ENCODE results near the gene EZH1.
"Not testable (repeated sequence)": the region's sequence is repeated elsewhere in the genome, so short reads cannot be mapped to it uniquely, and the experiment has no call there.

EZH1 gene

DNA sequence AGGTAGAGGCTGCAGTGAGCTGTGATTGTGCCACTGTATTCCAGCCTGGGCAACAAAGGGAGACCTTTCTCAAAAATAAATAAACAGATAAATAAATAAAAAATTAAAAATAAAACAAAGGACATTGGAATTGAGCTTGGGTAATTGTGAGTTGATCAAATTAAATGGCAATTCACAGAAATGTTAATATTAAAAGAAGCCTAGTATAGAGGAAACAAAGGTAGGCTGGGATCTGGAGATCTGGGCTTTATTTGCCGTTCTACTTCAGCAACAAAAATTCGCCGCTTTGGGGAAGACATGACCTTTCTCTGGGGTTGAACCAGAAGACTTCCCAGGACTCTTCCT lies 28.1 kb upstream of the EZH1 start:
- no peak for DNase-seq (ENCODE audit: low read depth in 2 of 2)

DNA sequence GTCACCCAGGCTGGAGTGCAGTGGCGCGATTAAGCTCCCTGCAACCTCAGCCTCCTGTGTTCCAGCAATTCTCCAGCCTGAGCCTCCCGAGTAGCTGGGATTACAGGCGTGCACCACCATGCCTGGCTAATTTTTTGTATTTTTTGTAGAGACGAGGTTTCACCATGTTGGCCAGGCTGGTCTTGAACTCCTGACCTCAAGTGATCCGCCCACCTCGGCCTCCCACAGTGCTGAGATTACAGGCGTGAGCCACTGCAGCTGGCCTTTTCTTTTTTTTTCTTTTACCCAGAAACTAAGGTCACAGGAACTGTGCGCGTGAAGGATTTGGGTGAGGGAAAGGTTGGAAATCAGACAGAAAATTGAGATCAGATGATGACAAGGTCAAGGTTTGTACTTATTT lies 25.1 kb upstream of the EZH1 start:
- not testable (repeated sequence) for DNase-seq (ENCODE audit: low read depth in 2 of 2)

DNA sequence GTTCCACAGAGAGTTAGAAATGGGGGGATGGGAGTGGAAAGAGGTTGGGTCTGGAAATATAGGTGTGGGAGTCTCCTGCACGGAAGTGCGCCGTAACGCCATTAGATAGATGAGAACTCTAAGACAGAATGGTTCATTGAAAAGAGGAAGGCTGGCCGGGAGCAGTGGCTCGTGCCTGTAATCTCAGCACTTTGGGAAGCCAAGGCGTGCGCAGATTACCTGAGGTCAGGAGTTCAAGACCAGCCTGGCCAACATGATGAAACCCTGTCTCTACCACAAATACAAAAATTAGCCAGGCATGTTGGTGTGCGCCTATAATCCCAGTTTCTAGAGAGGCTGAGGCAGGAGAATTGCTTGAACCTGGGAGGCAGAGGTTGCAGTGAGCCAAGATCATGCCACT lies 23.2 kb upstream of the EZH1 start:
- not testable (repeated sequence) for DNase-seq (ENCODE audit: low read depth in 2 of 2)

DNA sequence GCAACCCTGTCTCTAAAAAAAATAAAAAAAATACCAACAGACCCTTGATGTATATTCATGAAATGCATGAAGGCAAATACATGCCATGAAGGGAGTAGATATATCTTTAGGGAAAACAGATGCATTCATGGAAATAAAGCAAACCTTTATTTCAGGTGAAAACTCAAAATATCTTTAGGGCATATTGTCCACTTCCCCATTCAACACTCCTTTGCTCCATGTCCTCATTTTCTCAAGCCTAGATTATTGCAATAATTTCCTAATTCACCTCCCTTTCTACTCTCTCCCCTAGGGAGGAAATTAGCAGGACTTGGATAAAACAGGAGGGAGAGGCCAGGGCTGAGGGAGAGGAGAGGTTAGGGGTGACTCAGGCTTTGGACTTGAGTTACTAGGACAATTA lies 22.7 kb upstream of the EZH1 start:
- no peak for DNase-seq (ENCODE audit: low read depth in 2 of 2)

DNA sequence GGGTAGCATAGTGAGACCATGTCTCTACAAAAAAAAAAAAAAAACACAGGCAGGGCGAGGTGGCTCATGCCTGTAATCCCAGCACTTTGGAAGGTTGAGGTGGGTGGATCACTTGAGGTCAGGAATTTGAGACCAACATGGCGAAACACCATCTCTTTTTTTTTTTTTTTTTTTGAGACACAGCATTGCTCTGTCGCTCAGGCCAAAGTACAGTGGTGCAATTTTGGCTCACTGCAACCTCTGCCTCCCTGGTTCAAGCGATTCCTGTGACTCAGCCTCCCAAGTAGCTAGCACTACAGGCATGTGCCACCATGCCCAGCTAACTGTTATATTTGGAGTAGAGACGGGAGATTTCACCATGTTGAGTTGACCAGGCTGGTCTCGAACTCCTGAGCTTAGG lies 21.3 kb upstream of the EZH1 start:
- DNase-seq (ENCODE audit: low read depth in 2 of 2): no peak

DNA sequence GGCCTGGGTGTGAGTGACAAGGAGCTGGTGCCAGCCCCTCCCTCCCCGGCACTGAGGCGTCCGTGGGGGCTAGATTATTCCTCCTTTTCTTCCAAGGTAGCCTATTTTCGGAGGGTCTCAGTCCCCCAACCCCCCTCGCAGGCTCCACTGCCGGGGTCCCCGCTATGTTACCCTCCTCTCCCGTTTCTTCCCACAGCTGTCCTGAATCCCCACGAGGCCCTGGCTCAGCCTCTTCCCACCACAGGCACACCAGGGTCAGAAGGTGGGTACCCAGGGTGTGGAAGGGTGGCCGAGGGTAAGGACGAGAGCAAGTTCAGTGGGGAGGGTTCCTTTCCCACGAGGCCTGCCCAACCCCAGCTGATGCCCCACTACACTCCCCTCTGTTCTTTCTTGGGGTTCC lies 16.8 kb upstream of the EZH1 start:
- DNase-seq (ENCODE audit: low read depth in 2 of 2): no peak

DNA sequence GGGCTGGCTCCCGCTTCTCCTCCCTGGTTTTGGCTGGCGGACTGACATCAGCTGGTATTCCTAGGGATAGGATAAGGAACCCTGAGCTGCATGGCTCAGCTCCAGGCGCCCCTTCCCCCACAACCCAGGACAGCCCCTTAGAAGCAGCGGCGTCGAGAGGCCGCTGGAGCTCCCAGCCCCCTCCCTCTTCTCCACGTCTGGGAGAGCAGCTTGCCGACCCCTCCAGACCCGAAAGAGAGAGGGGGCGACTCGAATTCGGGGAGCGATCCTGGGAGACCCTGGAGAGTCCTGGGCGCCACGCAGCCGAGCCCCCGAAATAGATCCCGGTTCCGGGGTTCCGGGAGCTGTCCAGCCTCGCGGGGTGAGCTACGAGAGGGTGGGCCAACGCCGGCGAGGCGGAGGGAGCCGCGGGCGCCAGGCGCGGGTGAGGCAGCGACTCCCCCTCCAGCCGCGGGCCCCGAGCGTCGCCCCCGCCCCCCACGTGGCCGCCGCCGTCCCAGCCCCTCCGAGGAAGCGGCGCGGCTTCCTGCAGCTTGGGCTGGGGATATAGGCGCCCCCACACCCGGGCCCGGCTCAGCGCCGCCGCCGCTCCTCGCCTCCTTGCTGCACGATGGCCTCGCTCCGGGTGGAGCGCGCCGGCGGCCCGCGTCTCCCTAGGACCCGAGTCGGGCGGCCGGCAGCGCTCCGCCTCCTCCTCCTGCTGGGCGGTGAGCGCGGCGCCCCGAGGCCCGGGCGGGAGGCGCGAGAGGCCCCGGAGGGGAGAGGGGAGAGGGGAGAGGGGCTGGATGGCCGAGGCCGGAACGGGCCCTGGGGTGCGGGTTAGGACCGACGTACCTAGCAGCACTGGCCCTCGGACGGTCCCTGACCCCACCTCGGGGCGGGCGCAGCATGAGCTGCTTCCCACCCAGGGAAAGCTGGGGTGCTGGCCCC lies 16.1 kb upstream of the EZH1 start, which contains the start of gene RAMP2:
Gene RAMP2 (plus strand): TSS at position 576 of the 930 bp plus-strand sequence. CDS start 35 bp downstream, at position 611.
- no peak for DNase-seq (ENCODE audit: low read depth in 2 of 2)

DNA sequence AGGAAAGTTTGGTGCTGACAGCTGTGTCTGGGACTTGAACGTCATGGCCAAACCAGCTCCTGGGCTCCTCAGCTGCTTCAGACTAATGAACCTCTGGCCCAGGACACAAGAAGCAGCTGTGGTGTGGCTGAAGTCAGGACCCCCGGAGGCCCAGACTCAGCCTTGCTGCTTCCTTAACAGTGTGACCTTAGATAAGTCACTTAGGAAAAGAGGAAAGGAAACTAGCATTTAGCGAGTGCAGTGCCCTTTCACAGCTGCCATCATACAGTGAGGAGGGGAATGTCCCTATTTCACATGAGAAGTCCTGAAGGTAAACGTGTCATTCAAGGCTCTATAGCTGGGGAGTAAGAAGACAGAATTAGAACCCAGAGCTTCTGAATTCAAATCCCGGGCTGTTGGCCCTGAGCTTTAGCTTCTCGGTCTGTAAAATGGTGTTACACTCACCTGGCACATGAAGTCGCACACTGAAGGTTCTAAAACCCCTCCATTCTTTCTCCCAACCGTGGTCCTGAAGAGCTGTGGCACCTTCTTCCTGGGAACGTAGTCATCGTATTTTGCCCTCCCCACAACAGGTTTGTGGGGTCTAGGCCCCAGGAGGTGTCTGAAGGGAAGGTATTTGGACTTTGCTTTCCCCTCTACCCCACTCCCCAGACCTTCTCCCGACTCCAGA lies 15.3 kb upstream of the EZH1 start:
- no peak for DNase-seq (ENCODE audit: low read depth in 2 of 2)

DNA sequence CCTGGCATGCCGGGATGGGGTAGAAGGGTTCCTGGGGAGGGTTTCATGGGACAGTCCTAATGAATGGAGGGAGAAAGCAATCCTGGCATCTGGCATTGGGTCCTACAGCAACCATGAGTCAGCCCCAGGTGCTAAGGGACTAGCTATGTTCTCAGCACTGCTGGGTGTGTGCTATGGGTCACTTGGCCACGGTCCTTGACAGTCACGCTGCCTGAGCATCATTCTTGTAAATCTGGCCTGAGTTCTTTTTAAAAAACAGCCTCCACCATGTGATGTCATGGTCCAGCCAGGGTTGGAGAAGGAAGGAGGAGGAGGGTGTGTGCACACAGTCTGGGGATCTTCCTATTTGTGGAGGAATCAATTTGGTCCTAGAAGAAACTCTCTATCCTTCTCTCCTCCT lies 9.9 kb upstream of the EZH1 start:
- DNase-seq (ENCODE audit: low read depth in 2 of 2): no peak

DNA sequence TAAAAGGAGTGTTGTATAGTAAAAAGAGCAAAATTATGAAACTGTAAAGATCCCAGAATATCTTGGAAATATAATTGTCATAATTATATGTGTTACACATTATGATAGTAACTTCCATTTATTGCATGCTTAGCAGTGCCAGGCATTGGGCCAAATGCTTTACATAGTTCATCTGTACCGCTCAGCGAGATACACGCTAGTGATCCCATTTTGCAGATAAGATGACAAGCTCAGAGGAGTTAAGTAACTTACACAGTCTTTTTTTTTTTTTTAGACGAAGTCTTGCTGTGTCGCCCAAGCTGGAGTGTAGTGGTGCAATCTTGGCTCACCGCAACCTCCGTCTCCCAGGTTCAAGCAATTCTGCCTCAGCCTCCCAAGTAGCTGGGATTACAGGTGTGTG lies 6.8 kb upstream of the EZH1 start:
- no peak for DNase-seq (ENCODE audit: low read depth in 2 of 2)

DNA sequence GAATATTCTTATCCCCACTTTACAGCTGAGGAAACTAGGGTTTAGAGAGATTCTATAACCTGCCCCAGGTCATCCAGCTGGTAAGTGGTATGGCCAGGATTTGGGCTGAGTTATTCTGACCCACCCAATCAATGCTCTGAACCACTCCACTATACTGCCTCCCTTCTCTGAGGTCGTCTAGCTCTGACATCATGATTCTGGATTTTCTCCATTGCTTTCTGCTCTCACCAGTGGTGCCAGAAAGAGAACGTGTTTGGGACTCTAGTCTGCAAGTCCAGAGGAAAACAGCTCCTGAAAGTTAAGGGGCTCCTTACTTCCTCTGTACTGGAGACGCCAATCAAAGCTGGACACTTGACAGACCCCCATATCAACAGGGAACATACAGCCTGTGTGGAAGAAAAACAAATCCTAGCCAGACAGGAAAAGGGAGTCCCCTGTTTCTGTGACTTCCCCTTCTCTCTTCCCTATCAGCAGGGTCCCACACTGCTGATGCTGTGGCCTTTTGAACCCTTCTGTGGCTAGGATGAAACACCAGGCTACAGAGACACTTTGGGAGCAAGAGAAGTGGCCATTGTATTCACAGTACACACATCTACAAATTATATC lies 6.0 kb upstream of the EZH1 start:
- no peak for DNase-seq (ENCODE audit: low read depth in 2 of 2)

DNA sequence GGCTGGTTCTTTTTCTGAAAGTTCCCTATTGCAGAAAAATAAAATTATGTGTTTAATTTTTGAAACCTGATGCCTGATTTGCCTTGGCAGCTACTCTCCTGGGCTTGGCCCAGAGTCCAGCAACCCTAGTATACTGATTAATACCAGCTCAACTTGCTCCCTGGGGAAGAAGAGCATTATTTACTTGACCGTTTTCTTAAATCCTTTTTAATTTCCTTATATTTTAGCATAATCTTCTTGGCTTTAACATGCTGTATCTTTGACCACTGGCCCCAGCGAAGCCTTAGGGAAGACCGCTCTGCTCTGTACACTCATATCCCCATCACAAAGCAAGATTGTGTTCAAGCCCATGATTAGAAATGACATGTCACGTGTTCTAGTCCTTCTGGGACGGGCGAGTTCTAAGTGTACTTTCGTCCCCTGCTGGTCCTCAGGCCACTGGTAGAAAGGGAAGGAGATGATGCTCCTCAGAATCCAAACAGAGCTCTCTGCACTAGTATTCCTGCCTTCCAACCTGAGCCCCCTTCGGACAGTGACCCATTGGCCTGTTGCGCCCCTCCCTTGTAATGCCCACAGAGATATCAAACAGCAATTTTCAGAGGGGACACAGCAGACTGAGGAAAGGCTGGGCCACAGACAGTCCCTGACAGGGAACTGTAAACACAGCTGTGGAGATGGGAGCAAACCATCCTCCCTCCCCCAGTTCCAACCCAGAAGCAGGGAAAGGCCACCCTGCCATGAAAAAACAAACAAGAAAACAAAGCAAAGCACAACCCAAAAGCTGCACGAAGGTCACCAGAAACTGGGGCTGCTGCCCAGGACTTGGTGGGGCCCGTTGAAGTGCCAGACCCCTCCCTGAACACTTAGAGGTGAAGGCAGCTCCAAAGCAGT lies 4.3 kb upstream of the EZH1 start:
- no peak for DNase-seq (ENCODE audit: low read depth in 2 of 2)

DNA sequence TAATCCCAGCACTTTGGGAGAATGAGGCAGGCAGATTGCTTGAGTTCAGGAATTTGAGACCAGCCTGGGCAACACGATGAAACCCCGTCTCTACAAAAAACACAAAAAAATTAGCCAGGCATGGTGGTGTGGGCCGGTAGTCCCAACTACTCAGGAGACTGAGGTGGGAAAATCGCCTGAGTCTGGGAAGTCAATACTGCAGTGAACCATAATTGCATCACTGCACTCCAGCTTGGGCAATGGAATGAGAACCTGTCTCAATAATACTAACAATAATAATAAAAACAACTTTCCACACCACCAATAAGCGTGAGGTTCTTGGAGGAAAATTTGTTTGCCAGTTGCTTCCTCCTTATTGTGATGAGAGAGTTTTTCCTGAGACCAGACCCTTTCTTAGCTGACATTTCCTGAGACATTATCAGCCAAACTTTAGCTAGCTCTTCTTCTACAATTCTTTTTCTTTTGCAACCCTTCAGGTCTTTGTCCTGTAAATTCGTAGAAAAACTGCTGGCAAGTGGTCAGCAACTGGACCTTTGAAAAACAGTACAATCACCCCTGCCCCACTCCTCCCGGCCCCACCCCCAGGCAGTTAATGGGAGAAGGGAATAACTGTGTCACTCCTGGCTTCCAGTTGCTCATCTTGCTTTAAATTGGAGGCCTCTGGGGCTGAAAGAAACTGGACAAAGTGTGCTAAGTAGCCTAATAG lies 3.5 kb upstream of the EZH1 start:
- no peak for DNase-seq (ENCODE audit: low read depth in 2 of 2)

DNA sequence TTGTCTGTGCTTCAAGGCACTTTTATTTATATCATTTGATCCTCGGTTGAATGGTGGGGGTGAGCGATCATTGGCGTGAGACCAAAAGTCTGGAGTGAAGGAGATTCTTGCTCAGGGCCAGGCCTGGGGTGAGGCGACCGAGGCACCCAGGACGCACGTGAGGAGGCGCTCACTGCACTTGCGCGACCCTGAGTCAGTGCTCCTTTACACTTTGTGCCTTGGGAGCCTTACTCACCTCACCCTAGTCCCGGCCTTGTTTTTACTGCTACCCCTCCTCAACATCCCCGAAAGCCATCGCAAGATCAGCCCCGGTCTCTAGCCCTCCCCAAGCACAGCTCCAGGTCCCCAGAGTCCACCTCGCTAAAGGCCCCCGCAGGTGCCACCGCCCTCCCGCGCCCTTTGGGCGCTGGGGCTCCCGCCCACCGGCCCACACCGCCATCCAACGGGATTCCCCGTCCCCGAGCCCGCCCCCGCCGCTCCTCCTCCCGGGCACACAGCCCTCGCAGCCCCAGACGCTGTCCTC lies 496 bp downstream of the EZH1 start:
- peak; percentile 36 to 67 for DNase-seq (ENCODE audit: low read depth in 2 of 2)

DNA sequence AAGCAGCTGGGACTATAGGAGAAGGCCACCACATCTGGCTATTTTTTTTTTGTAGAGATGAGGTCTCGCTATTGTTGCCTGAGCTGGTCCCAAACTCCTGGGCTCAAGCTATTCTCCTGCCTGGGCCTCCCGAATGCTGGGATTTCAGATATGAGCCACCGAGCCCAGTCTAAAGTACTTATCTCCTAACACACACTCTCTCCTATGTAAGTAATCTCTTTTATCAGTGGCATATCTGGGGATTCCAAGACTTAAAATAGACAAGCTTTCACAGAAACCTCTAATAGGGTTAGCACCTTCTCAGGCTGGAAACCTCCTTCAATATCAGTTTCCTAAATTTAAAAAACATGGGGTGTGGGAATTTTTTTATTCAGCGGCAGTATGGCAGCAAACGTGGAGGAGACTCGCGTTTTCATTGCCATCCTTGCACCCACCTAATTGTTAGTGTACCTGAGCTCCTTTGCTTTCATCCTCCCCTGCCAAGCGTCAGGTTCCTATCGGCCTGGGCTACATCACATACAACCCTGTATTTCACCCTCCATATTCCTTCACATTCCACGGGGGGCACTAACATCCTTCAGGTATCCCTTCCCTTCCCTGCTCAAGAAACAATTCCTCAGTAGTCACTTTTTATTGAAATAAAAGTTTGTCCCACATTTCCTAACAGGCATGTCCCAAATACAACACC lies 1.1 kb downstream of the EZH1 start:
- DNase-seq (ENCODE audit: low read depth in 2 of 2): no peak

DNA sequence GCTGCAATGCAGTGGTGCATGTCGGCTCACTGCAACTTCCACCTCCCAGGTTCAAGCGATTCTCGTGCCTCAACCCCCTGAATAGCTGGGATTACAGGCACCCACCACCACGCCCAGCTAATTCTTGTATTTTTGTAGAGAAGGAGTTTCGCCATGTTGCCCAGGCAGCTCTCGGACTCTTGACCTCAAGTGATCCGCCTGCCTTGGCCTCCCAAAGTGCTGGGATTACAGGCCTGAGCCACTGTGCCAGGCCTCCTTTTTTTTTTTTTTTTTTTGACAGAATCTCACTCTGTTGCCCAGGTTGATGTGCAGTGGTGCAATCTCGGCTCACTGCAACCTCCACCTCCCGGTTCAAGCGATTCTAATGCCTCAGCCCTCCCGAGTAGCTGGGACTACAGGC lies 1.9 kb downstream of the EZH1 start:
- DNase-seq (ENCODE audit: low read depth in 2 of 2): not testable (repeated sequence)

DNA sequence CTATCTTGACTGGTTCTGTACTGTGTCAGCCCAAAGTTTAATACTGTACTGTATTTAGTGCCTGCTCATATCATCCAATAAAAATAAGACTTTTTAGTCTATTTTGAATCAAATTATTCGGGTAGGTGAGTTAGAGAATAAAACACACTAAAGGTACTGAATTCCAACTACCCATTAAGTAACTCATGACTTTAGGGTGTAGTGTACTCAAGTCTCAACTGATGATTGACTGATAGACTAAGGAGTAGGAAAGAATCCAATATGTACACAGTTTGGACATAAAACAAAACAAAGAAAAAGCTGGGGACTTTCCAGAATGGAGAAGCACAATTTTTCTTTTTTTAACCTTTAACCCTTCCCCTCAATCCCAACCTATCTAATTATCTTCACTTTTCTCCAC lies 4.1 kb downstream of the EZH1 start:
- DNase-seq (ENCODE audit: low read depth in 2 of 2): no peak

DNA sequence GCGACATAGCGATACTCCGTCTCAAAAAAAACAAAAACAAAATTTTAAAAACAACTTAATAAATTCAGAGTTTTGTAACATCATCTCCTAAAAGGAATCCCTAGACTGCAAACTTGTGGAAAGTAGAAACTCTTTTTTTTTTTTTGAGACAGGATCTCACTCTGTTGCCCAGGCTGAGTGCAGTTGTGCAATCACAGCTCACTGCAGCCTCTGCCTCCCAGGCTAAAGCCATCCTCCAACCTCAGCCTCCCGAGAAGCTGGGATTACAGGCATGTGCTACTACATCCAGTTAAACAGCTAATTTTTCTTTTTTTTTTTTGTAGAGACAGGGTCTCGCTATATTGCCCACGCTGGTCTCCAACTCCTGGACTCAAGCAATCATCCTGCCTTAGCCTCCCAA lies 19.7 kb downstream of the EZH1 start:
- no peak for DNase-seq (ENCODE audit: low read depth in 2 of 2)

DNA sequence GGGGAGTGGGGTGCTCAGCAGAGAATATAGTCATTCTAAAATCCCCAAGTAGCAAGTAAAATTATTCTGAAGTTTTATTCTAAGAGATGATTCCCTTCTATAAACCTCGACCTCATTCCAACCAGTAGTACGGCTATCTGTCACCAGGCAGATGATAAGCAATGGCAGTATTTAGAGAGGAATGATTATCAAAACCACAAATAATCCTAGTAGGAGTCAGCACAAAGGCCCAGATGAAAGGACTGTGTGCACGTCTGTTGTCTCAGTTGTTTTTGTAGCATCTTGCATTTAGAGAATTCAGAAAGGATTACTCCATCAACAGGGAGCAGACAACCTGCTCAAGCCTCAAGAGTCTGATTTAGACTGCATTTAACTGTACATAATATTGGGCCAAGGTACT lies 21.2 kb downstream of the EZH1 start:
- DNase-seq (ENCODE audit: low read depth in 2 of 2): no peak

DNA sequence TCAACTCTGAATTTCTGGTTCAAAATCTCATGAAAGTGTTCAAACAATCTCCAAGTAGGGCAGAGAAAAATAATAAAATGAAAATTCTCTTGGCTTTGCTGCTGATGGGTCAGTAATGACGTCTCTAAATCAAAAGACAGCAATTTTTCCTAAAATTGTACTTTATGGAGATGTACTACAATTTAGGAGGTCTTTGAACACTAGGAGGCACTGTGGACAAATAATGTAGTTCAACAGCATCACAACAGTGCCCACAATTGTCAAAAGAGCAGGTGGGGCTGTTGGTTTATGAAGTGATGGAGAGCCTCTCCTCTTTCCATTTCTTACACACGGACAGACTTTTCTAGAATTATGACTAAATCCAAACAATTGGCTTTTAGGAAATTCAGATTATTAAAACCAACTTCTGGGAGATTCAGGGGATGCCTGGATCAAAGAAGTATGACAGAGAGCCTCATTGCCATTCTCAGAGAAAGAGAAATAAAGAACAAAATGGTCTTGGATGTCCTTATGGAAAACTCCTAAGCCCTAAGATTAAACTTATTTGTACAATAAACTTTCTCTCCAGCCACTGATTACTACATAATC lies 23.8 kb downstream of the EZH1 start:
- DNase-seq (ENCODE audit: low read depth in 2 of 2): peak in 1 of 2 donors; percentile 7
